H9 (cell line): ENCODE results near the gene POMT2. TPM values are rescaled to one million over a fixed set of nuclear protein-coding genes. Genes with fewer than 3 reads are reported as not detected.

Experiments used
- DNase-seq: peaks from one replicate; pipeline ENCODE4 v3.0.0-alpha.2; 2017
- H2AFZ ChIP-seq: one replicate; pipeline ENCODE4 v1.6.1; 2013; ENCODE audit warnings: mild to moderate bottlenecking, low read length, control low read depth, moderate library complexity
- H2AK5ac ChIP-seq: 2 replicates; pipeline ENCODE4 v1.6.1; 2013; ENCODE audit warnings: low read length, control low read depth, mixed read lengths; ENCODE audit not compliant: insufficient read length
- H2BK120ac ChIP-seq: one replicate; pipeline ENCODE4 v1.6.1; 2013; ENCODE audit warnings: low read depth, mild to moderate bottlenecking, low read length, control low read depth, inconsistent platforms; ENCODE audit not compliant: poor library complexity, severe bottlenecking
- H2BK12ac ChIP-seq: 2 replicates; pipeline ENCODE4 v1.6.1; 2013; ENCODE audit warnings: low read length, control low read depth, mixed read lengths, low read depth; ENCODE audit not compliant: insufficient read length
- H2BK15ac ChIP-seq: 2 replicates; pipeline ENCODE4 v1.6.1; 2013; ENCODE audit warnings: low read depth, low read length, control low read depth
- H2BK20ac ChIP-seq: one replicate; pipeline ENCODE4 v1.6.1; 2013; ENCODE audit warnings: low read depth, mild to moderate bottlenecking, low read length, control low read depth, inconsistent platforms; ENCODE audit not compliant: poor library complexity, severe bottlenecking
- H2BK5ac ChIP-seq: 2 replicates; pipeline ENCODE4 v1.6.1; 2013; ENCODE audit warnings: low read length, control low read depth, mixed read lengths; ENCODE audit not compliant: insufficient read length
- H3K14ac ChIP-seq: 2 replicates; pipeline ENCODE4 v1.6.1; 2013; ENCODE audit warnings: low read length, control low read depth; ENCODE audit not compliant: insufficient read depth
- H3K18ac ChIP-seq: 2 replicates; pipeline ENCODE4 v1.6.1; 2013; ENCODE audit warnings: low read depth, mild to moderate bottlenecking, mixed read lengths, low read length, control low read depth; ENCODE audit not compliant: insufficient read length
- H3K23ac ChIP-seq: 2 replicates; pipeline ENCODE4 v1.6.1; 2013; ENCODE audit warnings: low read length, control low read depth, mixed read lengths, low read depth; ENCODE audit not compliant: insufficient read length
- H3K23me2 ChIP-seq: 2 replicates; pipeline ENCODE4 v1.6.1; 2013; ENCODE audit warnings: low read depth, mild to moderate bottlenecking, mixed read lengths, low read length, control low read depth; ENCODE audit not compliant: insufficient read length, poor library complexity, severe bottlenecking
- H3K27ac ChIP-seq: 2 replicates; pipeline ENCODE4 v1.5.1; 2013; ENCODE audit warnings: low read length, control low read depth, mixed read lengths, low read depth; ENCODE audit not compliant: insufficient read length
- H3K27me3 ChIP-seq: 2 replicates; pipeline ENCODE4 v1.6.1; 2013; ENCODE audit warnings: low read length, control low read depth, inconsistent platforms; ENCODE audit not compliant: insufficient read depth
- H3K4ac ChIP-seq: 2 replicates; pipeline ENCODE4 v1.6.1; 2013; ENCODE audit warnings: low read depth, mild to moderate bottlenecking, control low read depth, inconsistent platforms, low read length, moderate library complexity
- H3K4me1 ChIP-seq: 2 replicates; pipeline ENCODE4 v1.6.1; 2013; ENCODE audit warnings: low read length, control low read depth, inconsistent platforms; ENCODE audit not compliant: insufficient read depth
- H3K4me2 ChIP-seq: 2 replicates; pipeline ENCODE4 v1.6.1; 2013; ENCODE audit warnings: low read length, control low read depth, mixed read lengths; ENCODE audit not compliant: insufficient read length, insufficient read depth
- H3K56ac ChIP-seq: 2 replicates; pipeline ENCODE4 v1.6.1; 2013; ENCODE audit warnings: low read depth, mild to moderate bottlenecking, mixed read lengths, low read length, control low read depth; ENCODE audit not compliant: insufficient read length
- H3K79me1 ChIP-seq: 2 replicates; pipeline ENCODE4 v1.6.1; 2013; ENCODE audit warnings: low read depth, mild to moderate bottlenecking, moderate library complexity, low read length, control low read depth, inconsistent platforms; ENCODE audit not compliant: insufficient read depth, poor library complexity, severe bottlenecking
- H3K79me2 ChIP-seq: 2 replicates; pipeline ENCODE4 v1.6.1; 2013; ENCODE audit warnings: low read length, control low read depth, inconsistent platforms; ENCODE audit not compliant: insufficient read depth
- H3K9ac ChIP-seq: 2 replicates; pipeline ENCODE4 v1.6.1; 2013; ENCODE audit warnings: low read length, control low read depth, mixed read lengths; ENCODE audit not compliant: insufficient read length; ENCODE audit errors: extremely low read depth
- H3K9me3 ChIP-seq: one replicate; pipeline ENCODE4 v1.6.1; 2013; ENCODE audit warnings: low read depth, low read length, inconsistent platforms; ENCODE audit not compliant: control insufficient read depth
- H3T11ph ChIP-seq: one replicate; pipeline ENCODE4 v1.6.1; 2013; ENCODE audit warnings: mild to moderate bottlenecking, low read length, control low read depth, inconsistent platforms
- H4K20me1 ChIP-seq: one replicate; pipeline ENCODE4 v1.6.1; 2013; ENCODE audit not compliant: control insufficient read depth, insufficient read length, insufficient read depth
- H4K5ac ChIP-seq: 2 replicates; pipeline ENCODE4 v1.6.1; 2013; ENCODE audit warnings: low read depth, mild to moderate bottlenecking, mixed read lengths, low read length, control low read depth; ENCODE audit not compliant: insufficient read length
- H4K8ac ChIP-seq: replicated peaks from 2 replicates; pipeline ENCODE4 v1.6.1; 2013; ENCODE audit warnings: low read length, control low read depth, mixed read lengths, low read depth; ENCODE audit not compliant: insufficient read length
- H4K91ac ChIP-seq: 2 replicates; pipeline ENCODE4 v1.6.1; 2013; ENCODE audit warnings: low read depth, mild to moderate bottlenecking, moderate library complexity, mixed read lengths, low read length, control low read depth; ENCODE audit not compliant: insufficient read length
- H3K27ac Mint-ChIP-seq, 3 experiments: 2 replicates in 2 of 3; 3 replicates in 1 of 3; pipeline ENCODE4 v1.8.0; 2020 to 2021; ENCODE audit warnings: mixed read lengths in 3 of 3, mild to moderate bottlenecking in 1 of 3, moderate library complexity in 1 of 3
- H3K27me3 Mint-ChIP-seq: 2 replicates; pipeline ENCODE4 v1.8.0; 2021; ENCODE audit warnings: low read depth, mild to moderate bottlenecking, moderate library complexity, mixed read lengths
- H3K36me3 Mint-ChIP-seq, 3 experiments: 2 replicates in 2 of 3; 3 replicates in 1 of 3; pipeline ENCODE4 v1.8.0; 2020 to 2021; ENCODE audit warnings: low read depth in 3 of 3, mixed read lengths in 3 of 3; ENCODE audit not compliant: insufficient read depth in 1 of 3
- H3K4me1 Mint-ChIP-seq, 2 experiments: 2 replicates each; pipeline ENCODE4 v1.8.0; 2020; ENCODE audit warnings: mixed read lengths in 2 of 2
- H3K4me3 Mint-ChIP-seq, 2 experiments: 2 replicates in 1 of 2; 3 replicates in 1 of 2; pipeline ENCODE4 v1.8.0; 2020 to 2021; ENCODE audit warnings: mild to moderate bottlenecking in 2 of 2, mixed read lengths in 2 of 2, moderate library complexity in 1 of 2
- H3K9me3 Mint-ChIP-seq, 2 experiments: 2 replicates in 1 of 2; 3 replicates in 1 of 2; pipeline ENCODE4 v1.8.0; 2020; ENCODE audit warnings: mild to moderate bottlenecking in 2 of 2, mixed read lengths in 2 of 2, moderate library complexity in 1 of 2
- WGBS: extraction: QIAGEN DNeasy Blood & Tissue Kit; methylation state at CpG from one replicate; pipeline ENCODE4 v1.1.7; 2013; ENCODE audit warnings: missing lambda C conversion rate, low lambda C conversion rate, mixed read lengths; ENCODE audit not compliant: insufficient read length; ENCODE audit errors: extremely low coverage; 5-methylcytosine and 5-hydroxymethylcytosine counted together
- total RNA-seq: library from RNA; stranded (reverse); gene quantifications from 2 replicates; pipeline ENCODE4 v1.2.1, GENCODE V29; 2021
- TF ChIP-seq, protein P1 (sequence below): fragments of 200-600 bp; sonication (generic); conservative IDR thresholded peaks from 3 replicates; pipeline ENCODE4 v1.8.0; 2021; ENCODE audit warnings: antibody characterized with exemption, mild to moderate bottlenecking

Gene POMT2
- total RNA-seq, 1 experiment from 2014 or later: 25.2 TPM

DNA sequence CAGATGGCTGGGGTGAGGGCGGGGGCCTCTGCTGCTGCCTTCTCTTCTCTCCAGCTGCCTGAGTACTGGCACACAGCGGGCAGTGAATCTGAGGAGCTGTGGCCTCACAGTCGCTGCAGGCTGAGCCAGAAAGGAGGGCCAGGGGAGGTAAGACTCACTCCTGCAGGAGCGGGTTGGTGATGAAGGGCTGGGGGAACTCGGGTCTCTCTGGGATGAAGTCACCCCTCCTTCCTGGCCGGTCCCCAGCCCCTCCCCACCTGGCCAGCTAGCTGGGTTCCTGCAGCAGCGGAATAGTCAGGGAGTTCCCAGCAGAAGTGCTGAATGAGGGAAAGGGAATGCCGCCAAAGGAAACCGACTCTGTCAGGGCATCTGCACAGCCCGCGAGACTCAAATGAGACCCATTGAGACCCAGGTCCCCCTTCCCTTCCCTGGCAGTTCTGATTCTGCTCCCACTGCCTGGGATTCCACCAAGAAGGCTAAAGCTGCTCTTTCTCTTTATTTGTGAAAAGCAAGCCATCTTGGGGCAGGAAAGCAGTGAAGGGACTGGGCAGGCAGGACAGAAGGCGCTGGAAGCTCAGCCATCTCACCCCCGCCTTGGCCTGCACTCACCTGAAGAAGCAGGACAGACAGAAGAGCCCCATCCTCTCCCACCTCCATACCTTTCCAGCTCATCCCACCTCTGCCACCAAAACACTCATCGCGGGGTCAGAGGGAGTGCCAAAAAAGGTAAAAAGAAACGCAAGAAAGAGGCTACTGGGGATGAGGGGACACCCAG is 54.9 kb downstream of the POMT2 start:
- Histone ChIP-seq H3K79me1 (no peaks in the 10 kb centered on the region), H2BK20ac (no peak overlapping the region), H3K9ac (no peak overlapping the region), H3K4me2 (no peak overlapping the region), H4K20me1 (no peaks in the 10 kb centered on the region), H3K18ac (no peak overlapping the region), H3K79me2 (no peaks in the 10 kb centered on the region), H3K27ac (no peak overlapping the region), H4K91ac (no peak overlapping the region), H2BK5ac (no peak overlapping the region), H3K56ac (no peak overlapping the region), H3K23me2 (peaks cover 10% of the 10 kb centered on the region), H3K27me3 (peaks cover 9% of the 10 kb centered on the region; the same call in 1 of the 2 replicates), H4K5ac (no peak overlapping the region), H3T11ph (no peak overlapping the region), H4K8ac (no peak overlapping the region), H2BK120ac (no peak overlapping the region), H2AK5ac (no peak overlapping the region), H3K23ac (no peak overlapping the region), H3K9me3 (no peaks in the 10 kb centered on the region), H2AFZ (no peak overlapping the region), H2BK15ac (no peak overlapping the region), H2BK12ac (no peak overlapping the region), H3K14ac (no peak overlapping the region), H3K4me1 (no peaks in the 10 kb centered on the region), H3K4ac (no peak overlapping the region)
- TF ChIP-seq, protein P1, sequence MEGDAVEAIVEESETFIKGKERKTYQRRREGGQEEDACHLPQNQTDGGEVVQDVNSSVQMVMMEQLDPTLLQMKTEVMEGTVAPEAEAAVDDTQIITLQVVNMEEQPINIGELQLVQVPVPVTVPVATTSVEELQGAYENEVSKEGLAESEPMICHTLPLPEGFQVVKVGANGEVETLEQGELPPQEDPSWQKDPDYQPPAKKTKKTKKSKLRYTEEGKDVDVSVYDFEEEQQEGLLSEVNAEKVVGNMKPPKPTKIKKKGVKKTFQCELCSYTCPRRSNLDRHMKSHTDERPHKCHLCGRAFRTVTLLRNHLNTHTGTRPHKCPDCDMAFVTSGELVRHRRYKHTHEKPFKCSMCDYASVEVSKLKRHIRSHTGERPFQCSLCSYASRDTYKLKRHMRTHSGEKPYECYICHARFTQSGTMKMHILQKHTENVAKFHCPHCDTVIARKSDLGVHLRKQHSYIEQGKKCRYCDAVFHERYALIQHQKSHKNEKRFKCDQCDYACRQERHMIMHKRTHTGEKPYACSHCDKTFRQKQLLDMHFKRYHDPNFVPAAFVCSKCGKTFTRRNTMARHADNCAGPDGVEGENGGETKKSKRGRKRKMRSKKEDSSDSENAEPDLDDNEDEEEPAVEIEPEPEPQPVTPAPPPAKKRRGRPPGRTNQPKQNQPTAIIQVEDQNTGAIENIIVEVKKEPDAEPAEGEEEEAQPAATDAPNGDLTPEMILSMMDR: no peak
- Mint-ChIP-seq H3K4me3 (no peak overlapping the region), H3K27ac (no peak overlapping the region), H3K36me3 (no peaks in the 10 kb centered on the region; a peak in 2 of 7 replicates), H3K9me3 (peaks cover 2 to 3% of the 10 kb centered on the region in 2 experiments; a peak in 3 of 5 replicates), H3K27me3 (peaks cover 33% of the 10 kb centered on the region), H3K4me1 (peaks cover 2 to 15% of the 10 kb centered on the region in 2 experiments)
- no CpG with 5 or more reads among the region's 16 CpGs for WGBS
- DNase-seq: no peak
